GM12878 (cell line): Measurements from ENCODE around the gene HINFP. TPM values are rescaled to one million over a fixed set of nuclear protein-coding genes. Genes with fewer than 3 reads are reported as not detected.

ENCODE experiments used
- ATF7 ChIP-seq: fragments of 450-650 bp; IDR thresholded peaks from 2 replicates; pipeline ENCODE4 v1.6.1; 2016; ENCODE audit warnings: low read depth, mild to moderate bottlenecking
- CREB1 ChIP-seq: IDR thresholded peaks from 2 replicates; pipeline ENCODE4 v1.6.1; 2012; ENCODE audit warnings: low read depth, mild to moderate bottlenecking, inconsistent platforms
- ETV6 ChIP-seq, 2 experiments: fragments of 450-650 bp in 1 of 2; IDR thresholded peaks in 1 of 2; conservative IDR thresholded peaks in 1 of 2; 2 replicates each; pipeline ENCODE4 v1.6.1; 2014; ENCODE audit warnings: antibody characterized with exemption in 1 of 2, borderline replicate concordance in 1 of 2, low read depth in 1 of 2, mild to moderate bottlenecking in 1 of 2, moderate library complexity in 1 of 2
- IKZF1 ChIP-seq: fragments of 450-650 bp; conservative IDR thresholded peaks from 2 replicates; pipeline ENCODE4 v1.6.1; 2017; ENCODE audit warnings: antibody characterized with exemption, mild to moderate bottlenecking
- MXI1 ChIP-seq: fragments of 150-350 bp; IDR thresholded peaks from 2 replicates; pipeline ENCODE4 v1.6.1; 2011; ENCODE audit warnings: low read depth, mild to moderate bottlenecking, inconsistent platforms, low read length, improper control_type of control experiment
- MYB ChIP-seq: fragments of 150-350 bp; IDR thresholded peaks from 2 replicates; pipeline ENCODE4 v1.6.1; 2014; ENCODE audit warnings: mild to moderate bottlenecking, low read depth, low read length, borderline replicate concordance
- NR2C2 ChIP-seq: IDR thresholded peaks from 2 replicates; pipeline ENCODE4 v1.6.1; 2011; ENCODE audit warnings: borderline replicate concordance, low read depth; ENCODE audit not compliant: control insufficient read depth, insufficient read length
- PKNOX1 ChIP-seq: fragments of 450-650 bp; IDR thresholded peaks from 2 replicates; pipeline ENCODE4 v1.6.1; 2016; ENCODE audit warnings: mild to moderate bottlenecking
- RB1 ChIP-seq: fragments of 450-650 bp; formaldehyde crosslinking; IDR thresholded peaks from 2 replicates; pipeline ENCODE4 v1.6.1; 2017; ENCODE audit warnings: mild to moderate bottlenecking, borderline replicate concordance
- RBBP5 ChIP-seq: fragments of 200-600 bp; sonication (generic); conservative IDR thresholded peaks from 2 replicates; pipeline ENCODE4 v1.6.1; 2016
- TCF12 ChIP-seq: IDR thresholded peaks from 2 replicates; pipeline ENCODE4 v1.6.1; 2011; ENCODE audit warnings: low read depth, mild to moderate bottlenecking, low read length
- YBX1 ChIP-seq: fragments of 450-650 bp; IDR thresholded peaks from 2 replicates; pipeline ENCODE4 v1.6.1; 2016; ENCODE audit warnings: antibody characterized with exemption
- ZNF274 ChIP-seq: IDR thresholded peaks from one replicate; pipeline ENCODE4 v1.8.0; 2011; ENCODE audit not compliant: insufficient read length, insufficient read depth
- polyA plus RNA-seq, 11 experiments: library from polyadenylated mRNA; depleted of rRNA in 4 of 11; unstranded in 6 of 11; stranded (reverse) in 5 of 11; fragments of >200 nt; fragmentation: Nextera tagmentation in 4 of 11; fragmentation: Illumina TruSeq in 1 of 11; extraction: Ambion mirVana in 4 of 11; extraction: Trizol in 1 of 11; gene quantifications; 1 replicate in 1 of 11; 2 replicates in 10 of 11; pipeline versions ENCODE4 v1.2.1 to v1.2.3, GENCODE V29; 2011 to 2016; ENCODE audit warnings: inconsistent platforms in 2 of 11, missing spikeins in 2 of 11, low read depth in 1 of 11
- total RNA-seq, 4 experiments: library from RNA; depleted of rRNA in 3 of 4; stranded (reverse); fragments of >200 nt in 3 of 4; fragmentation: Illumina TruSeq in 1 of 4; extraction: Trizol in 1 of 4; gene quantifications; 2 replicates each; pipeline versions ENCODE4 v1.2.1 to v1.2.3, GENCODE V29; 2013 to 2021
- TF ChIP-seq, protein P1 (sequence below): fragments of 450-650 bp; formaldehyde crosslinking; IDR thresholded peaks from 2 replicates; pipeline ENCODE4 v1.4.0; 2020; ENCODE audit warnings: mild to moderate bottlenecking, moderate library complexity
- TF ChIP-seq, protein P2 (sequence below): fragments of 450-650 bp; IDR thresholded peaks from 2 replicates; pipeline ENCODE4 v1.6.1; 2017; ENCODE audit warnings: low read depth, mild to moderate bottlenecking, moderate library complexity
- TF ChIP-seq, protein P3 (sequence below): IDR thresholded peaks from 2 replicates; pipeline ENCODE4 v1.6.1; 2012; ENCODE audit warnings: low read length, inconsistent platforms
- TF ChIP-seq, protein P4 (sequence below): fragments of 450-650 bp; IDR thresholded peaks from 2 replicates; pipeline ENCODE4 v1.6.1; 2017; ENCODE audit warnings: borderline replicate concordance
- TF ChIP-seq, protein P5 (sequence below): fragments of 450-650 bp; IDR thresholded peaks from 2 replicates; pipeline ENCODE4 v1.6.1; 2017; ENCODE audit warnings: mild to moderate bottlenecking

Gene HINFP
- total and polyA plus RNA-seq, 10 of the 15 experiments (the other 5 are each of a cell fraction or from before 2014, with no cell fraction given), result 13.1 to 26.3 (median 18.6) TPM

DNA sequence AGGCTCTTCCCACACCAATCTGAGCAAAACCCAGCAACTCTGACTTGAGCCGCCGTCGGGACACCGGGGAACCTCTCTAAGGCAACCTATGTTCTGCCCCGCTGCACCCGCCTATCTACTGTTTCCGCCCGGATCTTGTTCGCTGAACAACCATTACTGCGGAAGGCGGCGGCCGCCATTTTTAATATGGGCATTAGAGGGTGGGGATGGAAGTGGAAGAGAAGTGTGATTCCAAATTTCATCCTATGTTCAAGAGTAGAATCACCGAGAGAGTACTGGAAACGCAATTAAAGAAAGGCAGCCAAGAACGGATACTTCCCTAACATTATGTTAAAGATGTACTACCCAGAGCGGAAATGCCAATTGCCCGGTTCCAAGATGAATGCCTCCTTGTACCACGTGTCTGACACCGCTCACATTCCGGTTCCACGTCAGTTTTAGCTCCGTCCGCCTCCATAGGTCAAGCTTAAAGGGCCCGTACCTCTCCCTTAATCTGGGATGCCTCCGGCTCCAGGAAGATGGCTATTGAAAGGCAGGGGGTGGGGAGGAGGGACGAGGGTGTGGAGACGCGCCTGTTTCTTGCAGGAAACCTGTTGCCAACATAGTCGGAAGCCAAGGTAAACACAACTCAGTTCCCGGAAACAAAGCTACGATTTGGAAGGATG, 19.5 kb upstream of the HINFP start, which contains the start of gene DPAGT1 (continued):
- TF ChIP-seq PKNOX1 (peak; percentile 88), YBX1 (no peak), ATF7 (0 out of 2 replicates have a peak, but pooled peaks have one; percentile 54), CREB1 (peak; percentile 82; the same call in 1 of the 2 replicates), TCF12 (no peak), ETV6 (conservative IDR thresholded peaks at IDR 0.05 in 1 of 2, IDR thresholded peaks at IDR 0.05 in 1 of 2; ENCODE audit: borderline replicate concordance in 1 of 2, low read depth in 1 of 2) (peak in 1 of 2 experiments; percentile 22; a peak in 2 of 4 replicates), RBBP5 (no peak), MXI1 (peak; percentile 94; the same call in 1 of the 2 replicates), RB1 (0 out of 2 replicates have a peak, but pooled peaks have one; percentile 65), IKZF1 (peak; percentile 93), NR2C2 (no peak), MYB (no peak), ZNF274 (no peak)
- TF ChIP-seq, protein P1, sequence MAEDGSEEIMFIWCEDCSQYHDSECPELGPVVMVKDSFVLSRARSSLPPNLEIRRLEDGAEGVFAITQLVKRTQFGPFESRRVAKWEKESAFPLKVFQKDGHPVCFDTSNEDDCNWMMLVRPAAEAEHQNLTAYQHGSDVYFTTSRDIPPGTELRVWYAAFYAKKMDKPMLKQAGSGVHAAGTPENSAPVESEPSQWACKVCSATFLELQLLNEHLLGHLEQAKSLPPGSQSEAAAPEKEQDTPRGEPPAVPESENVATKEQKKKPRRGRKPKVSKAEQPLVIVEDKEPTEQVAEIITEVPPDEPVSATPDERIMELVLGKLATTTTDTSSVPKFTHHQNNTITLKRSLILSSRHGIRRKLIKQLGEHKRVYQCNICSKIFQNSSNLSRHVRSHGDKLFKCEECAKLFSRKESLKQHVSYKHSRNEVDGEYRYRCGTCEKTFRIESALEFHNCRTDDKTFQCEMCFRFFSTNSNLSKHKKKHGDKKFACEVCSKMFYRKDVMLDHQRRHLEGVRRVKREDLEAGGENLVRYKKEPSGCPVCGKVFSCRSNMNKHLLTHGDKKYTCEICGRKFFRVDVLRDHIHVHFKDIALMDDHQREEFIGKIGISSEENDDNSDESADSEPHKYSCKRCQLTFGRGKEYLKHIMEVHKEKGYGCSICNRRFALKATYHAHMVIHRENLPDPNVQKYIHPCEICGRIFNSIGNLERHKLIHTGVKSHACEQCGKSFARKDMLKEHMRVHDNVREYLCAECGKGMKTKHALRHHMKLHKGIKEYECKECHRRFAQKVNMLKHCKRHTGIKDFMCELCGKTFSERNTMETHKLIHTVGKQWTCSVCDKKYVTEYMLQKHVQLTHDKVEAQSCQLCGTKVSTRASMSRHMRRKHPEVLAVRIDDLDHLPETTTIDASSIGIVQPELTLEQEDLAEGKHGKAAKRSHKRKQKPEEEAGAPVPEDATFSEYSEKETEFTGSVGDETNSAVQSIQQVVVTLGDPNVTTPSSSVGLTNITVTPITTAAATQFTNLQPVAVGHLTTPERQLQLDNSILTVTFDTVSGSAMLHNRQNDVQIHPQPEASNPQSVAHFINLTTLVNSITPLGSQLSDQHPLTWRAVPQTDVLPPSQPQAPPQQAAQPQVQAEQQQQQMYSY (CRISPR knock-in tag), result no peak
- TF ChIP-seq, protein P2, sequence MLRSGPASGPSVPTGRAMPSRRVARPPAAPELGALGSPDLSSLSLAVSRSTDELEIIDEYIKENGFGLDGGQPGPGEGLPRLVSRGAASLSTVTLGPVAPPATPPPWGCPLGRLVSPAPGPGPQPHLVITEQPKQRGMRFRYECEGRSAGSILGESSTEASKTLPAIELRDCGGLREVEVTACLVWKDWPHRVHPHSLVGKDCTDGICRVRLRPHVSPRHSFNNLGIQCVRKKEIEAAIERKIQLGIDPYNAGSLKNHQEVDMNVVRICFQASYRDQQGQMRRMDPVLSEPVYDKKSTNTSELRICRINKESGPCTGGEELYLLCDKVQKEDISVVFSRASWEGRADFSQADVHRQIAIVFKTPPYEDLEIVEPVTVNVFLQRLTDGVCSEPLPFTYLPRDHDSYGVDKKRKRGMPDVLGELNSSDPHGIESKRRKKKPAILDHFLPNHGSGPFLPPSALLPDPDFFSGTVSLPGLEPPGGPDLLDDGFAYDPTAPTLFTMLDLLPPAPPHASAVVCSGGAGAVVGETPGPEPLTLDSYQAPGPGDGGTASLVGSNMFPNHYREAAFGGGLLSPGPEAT, result peak; percentile 98
- TF ChIP-seq, protein P3, sequence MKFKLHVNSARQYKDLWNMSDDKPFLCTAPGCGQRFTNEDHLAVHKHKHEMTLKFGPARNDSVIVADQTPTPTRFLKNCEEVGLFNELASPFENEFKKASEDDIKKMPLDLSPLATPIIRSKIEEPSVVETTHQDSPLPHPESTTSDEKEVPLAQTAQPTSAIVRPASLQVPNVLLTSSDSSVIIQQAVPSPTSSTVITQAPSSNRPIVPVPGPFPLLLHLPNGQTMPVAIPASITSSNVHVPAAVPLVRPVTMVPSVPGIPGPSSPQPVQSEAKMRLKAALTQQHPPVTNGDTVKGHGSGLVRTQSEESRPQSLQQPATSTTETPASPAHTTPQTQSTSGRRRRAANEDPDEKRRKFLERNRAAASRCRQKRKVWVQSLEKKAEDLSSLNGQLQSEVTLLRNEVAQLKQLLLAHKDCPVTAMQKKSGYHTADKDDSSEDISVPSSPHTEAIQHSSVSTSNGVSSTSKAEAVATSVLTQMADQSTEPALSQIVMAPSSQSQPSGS, result no peak
- TF ChIP-seq, protein P4, sequence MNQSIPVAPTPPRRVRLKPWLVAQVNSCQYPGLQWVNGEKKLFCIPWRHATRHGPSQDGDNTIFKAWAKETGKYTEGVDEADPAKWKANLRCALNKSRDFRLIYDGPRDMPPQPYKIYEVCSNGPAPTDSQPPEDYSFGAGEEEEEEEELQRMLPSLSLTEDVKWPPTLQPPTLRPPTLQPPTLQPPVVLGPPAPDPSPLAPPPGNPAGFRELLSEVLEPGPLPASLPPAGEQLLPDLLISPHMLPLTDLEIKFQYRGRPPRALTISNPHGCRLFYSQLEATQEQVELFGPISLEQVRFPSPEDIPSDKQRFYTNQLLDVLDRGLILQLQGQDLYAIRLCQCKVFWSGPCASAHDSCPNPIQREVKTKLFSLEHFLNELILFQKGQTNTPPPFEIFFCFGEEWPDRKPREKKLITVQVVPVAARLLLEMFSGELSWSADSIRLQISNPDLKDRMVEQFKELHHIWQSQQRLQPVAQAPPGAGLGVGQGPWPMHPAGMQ, result no peak
- TF ChIP-seq, protein P5, sequence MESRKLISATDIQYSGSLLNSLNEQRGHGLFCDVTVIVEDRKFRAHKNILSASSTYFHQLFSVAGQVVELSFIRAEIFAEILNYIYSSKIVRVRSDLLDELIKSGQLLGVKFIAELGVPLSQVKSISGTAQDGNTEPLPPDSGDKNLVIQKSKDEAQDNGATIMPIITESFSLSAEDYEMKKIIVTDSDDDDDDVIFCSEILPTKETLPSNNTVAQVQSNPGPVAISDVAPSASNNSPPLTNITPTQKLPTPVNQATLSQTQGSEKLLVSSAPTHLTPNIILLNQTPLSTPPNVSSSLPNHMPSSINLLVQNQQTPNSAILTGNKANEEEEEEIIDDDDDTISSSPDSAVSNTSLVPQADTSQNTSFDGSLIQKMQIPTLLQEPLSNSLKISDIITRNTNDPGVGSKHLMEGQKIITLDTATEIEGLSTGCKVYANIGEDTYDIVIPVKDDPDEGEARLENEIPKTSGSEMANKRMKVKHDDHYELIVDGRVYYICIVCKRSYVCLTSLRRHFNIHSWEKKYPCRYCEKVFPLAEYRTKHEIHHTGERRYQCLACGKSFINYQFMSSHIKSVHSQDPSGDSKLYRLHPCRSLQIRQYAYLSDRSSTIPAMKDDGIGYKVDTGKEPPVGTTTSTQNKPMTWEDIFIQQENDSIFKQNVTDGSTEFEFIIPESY, result no peak
